K562 treated with DMSO at 1 percent for 4 hours (cell line): Measurements from ENCODE around the gene RTN3. TPM values are rescaled to one million over a fixed set of nuclear protein-coding genes. Genes with fewer than 3 reads are reported as not detected.

Source experiments
- total RNA-seq: library from RNA; unstranded; fragments of 300-600 nt; gene quantifications from 2 replicates; pipeline ENCODE4 v1.2.3, GENCODE V29; 2022; ENCODE audit not compliant: insufficient read depth

Gene RTN3, protein sequence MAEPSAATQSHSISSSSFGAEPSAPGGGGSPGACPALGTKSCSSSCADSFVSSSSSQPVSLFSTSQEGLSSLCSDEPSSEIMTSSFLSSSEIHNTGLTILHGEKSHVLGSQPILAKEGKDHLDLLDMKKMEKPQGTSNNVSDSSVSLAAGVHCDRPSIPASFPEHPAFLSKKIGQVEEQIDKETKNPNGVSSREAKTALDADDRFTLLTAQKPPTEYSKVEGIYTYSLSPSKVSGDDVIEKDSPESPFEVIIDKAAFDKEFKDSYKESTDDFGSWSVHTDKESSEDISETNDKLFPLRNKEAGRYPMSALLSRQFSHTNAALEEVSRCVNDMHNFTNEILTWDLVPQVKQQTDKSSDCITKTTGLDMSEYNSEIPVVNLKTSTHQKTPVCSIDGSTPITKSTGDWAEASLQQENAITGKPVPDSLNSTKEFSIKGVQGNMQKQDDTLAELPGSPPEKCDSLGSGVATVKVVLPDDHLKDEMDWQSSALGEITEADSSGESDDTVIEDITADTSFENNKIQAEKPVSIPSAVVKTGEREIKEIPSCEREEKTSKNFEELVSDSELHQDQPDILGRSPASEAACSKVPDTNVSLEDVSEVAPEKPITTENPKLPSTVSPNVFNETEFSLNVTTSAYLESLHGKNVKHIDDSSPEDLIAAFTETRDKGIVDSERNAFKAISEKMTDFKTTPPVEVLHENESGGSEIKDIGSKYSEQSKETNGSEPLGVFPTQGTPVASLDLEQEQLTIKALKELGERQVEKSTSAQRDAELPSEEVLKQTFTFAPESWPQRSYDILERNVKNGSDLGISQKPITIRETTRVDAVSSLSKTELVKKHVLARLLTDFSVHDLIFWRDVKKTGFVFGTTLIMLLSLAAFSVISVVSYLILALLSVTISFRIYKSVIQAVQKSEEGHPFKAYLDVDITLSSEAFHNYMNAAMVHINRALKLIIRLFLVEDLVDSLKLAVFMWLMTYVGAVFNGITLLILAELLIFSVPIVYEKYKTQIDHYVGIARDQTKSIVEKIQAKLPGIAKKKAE
- total RNA-seq: 264 and 273 TPM in 2 replicates

DNA sequence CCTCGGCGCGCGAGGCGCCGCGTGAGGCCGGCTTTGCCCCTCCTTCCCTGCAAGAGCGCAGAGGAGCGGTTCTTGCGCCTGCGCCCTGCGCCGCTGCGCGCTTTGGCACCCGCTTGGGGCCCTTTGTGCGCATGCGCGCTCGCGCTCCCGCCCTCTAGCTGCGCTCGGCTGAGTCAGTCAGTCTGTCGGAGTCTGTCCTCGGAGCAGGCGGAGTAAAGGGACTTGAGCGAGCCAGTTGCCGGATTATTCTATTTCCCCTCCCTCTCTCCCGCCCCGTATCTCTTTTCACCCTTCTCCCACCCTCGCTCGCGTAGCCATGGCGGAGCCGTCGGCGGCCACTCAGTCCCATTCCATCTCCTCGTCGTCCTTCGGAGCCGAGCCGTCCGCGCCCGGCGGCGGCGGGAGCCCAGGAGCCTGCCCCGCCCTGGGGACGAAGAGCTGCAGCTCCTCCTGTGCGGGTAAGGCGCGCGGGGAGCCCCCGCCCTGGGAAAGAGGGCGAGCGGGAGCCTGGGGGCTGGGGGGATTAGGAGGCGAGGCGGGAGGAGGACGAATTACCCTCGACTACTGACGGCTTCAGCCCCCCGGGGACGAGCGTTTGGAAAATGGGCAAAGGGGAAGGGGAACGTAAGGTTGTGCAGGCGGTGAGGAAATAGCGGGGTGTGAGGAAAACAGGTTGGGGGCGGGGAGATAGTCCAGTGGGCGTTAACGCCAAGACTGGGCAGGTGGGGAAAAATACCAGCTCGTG, at the start of gene RTN3:
Gene RTN3, plus strand, starts transcription at position 180 of the 745 bp plus-strand sequence. Its CDS starts 137 bp downstream, at position 317.

DNA sequence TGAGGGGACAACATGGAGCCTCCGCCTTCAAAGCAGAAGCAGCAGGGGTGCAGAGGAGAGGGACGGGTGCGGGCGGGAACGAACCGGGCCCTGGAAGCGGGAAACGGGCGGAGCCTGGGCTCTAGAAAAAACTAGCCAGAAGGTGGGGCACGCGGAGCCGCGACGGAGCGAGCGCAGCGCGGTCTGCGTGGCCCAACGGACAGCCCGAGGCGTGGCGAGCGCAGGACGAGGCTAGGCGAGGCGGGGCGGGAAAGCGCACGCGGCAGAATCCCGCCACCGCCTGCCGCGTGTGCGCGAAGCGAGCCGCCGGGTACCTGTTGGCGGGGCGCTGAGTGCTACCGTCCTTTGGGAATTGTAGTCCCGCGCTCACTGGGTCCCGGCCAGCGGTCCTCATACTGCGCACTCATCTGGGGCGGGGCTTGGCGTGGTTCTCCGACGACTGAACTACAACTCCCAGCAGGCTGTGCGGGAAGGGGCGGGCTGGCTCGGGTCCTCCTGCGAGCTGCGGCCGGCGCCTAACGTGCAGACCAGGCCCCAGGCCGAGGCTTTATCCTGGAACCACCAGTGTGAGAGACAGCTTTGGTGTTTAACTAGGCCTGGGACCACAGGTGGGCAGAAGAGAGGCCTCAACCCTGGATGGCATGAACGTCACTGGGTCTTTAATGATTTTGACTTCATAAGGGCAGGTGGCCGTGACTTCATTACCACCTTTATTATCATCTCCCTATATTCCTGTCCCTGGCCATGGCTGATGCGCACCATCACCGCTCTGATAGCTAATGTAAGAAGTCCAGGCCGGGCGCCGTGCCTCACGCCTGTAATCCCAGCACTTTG, 9.8 kb upstream of the RTN3 start, which contains the start of gene ATL3:
Gene ATL3, minus strand, starts transcription at position 55 of the 834 bp plus-strand sequence. Its CDS starts 41 bp downstream, at position 14.

DNA sequence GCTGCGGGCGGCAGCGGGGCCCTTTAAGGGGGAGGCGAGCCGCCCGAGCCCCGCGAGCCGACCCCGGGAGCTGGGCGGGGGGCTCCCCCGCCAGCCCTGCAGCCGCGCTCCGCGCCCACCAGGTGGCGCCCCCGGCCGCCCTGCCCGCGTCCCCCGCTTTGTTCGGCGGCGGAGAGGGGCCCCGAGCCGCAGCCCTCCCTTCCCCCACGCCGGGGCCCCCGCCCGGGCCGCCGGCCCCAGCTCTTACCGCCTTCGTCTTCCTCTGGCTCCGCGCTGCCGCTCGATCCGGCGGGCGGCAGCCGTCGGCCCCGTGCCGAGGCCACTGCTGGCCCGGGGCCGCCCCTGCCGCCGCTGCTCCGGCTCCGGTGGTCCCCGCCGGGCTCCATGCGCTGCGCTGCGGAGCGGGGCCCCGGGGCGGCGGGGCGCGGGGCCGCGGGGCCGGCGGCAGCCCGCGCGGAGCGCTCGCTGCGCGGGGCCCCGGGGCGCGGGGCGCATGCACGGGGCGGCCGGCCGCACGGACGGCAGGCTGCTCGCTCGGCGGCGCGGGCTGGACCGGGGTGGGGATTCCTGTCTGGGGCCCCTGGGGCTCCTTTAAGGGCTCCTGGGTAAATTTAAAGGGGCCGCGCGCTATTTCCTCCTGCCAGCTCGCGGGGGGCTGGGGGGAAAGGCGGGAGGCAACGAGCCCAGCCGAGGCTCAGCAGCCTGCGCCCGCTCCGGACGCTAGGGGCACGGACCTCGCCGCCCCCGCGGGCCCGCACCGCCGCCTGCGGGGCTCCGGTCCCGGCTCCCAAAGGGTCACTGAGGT, 87.1 kb downstream of the RTN3 start, which contains the start of gene ZFTA:
Gene ZFTA, minus strand, starts transcription at position 539 of the 805 bp plus-strand sequence. Its CDS starts 153 bp downstream, at position 386.

Other genes with a start within 250 kb of the RTN3 start
- not detected in 2 replicates for gene PLAAT5, start 190.3 kb upstream of the RTN3 start, total RNA-seq
- gene LGALS12, start 175.4 kb upstream of the RTN3 start, total RNA-seq: 4.0 and 4.6 TPM in 2 replicates
- gene PLAAT4, start 144.7 kb upstream of the RTN3 start, total RNA-seq: 9.2 and 21.8 TPM in 2 replicates
- gene PLAAT2, start 118.1 kb upstream of the RTN3 start, total RNA-seq: not detected in 2 replicates
- gene PLAAT3, start 67.1 kb upstream of the RTN3 start, total RNA-seq: 2.0 and 3.0 TPM in 2 replicates
- gene ATL3, start 10.1 kb upstream of the RTN3 start, total RNA-seq: 4.8 and 6.9 TPM in 2 replicates
- 7.8 and 9.4 TPM in 2 replicates for gene ZFTA, start 87.3 kb downstream of the RTN3 start, total RNA-seq
- 36.8 and 41.5 TPM in 2 replicates for gene SPINDOC, start 132.0 kb downstream of the RTN3 start, total RNA-seq
- gene MARK2, start 157.6 kb downstream of the RTN3 start, total RNA-seq: 36.8 and 38.6 TPM in 2 replicates
- 3.0 and 4.9 TPM in 2 replicates for gene RCOR2, start 235.7 kb downstream of the RTN3 start, total RNA-seq